ENCODE measurements around the gene CTBP1. TPM values are rescaled to one million over a fixed set of nuclear protein-coding genes. Genes with fewer than 3 reads are reported as not detected.
A peak's percentile ranks its signal among the peaks of the same experiment; 100 is the strongest.

CTBP1 gene
- total and polyA plus RNA-seq, 2 experiments from 2014 or later, result 74.0 to 192 TPM

DNA sequence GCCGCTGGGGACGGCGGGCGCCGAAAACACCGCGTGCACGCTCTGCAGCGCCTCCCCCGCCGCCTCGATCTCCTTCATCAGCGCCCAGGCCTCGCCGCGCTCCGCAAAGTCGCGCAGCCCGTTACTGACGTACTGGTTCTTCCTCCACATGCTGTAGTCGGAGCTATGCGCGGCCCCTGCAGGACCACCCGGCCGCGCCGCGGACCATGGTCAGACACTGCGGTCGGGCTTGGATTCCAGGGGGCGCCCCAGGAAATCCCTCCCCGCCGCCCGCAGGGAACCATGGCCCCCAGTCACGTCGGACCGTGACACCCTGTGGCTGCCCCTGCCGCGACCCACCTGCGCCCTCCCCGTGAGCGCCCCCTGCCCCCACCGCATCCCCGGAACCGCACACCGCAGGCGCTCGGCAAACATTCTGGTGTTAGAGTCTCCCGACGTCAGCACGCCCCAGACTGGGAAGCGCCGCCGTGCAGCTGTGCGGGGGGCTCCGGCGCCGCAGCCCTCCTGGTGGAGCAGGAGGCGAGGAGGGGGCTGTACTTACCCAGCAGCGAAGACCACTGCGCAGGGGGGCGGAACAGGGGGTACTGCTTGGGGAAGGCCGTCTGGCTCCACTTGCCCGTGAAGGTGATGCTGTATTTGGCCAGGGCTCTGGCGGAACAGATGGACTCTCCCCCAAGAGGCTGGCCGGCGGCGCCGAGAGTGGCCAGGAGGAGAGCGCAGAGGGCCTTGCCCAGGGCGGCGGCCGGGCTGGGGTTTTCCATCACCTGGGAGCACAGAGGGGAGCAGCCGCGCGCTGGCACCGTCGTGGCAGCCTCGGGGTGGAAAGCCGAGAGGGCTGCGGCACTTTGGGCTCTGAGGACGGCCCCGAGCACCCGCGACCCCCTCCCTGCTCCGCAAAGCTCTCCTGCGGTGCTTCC, 77.4 kb downstream of the CTBP1 start:
- no peaks in the 10 kb centered on the region for H3K36me3 ChIP-seq (ENCODE audit: insufficient read depth)
- H4K20me1 ChIP-seq (replicated peaks; ENCODE audit: insufficient read depth), result no peaks in the 10 kb centered on the region
- peak overlapping the region; percentile 60 for H3K4me3 ChIP-seq
- Mint-ChIP-seq H3K4me1 (peaks cover 5% of the 10 kb centered on the region), H3K9me3 (no peaks in the 10 kb centered on the region; the same call in 2 of the 3 replicates), H3K27me3 (ENCODE audit: insufficient read depth, low read depth, poor library complexity) (peaks cover 74% of the 10 kb centered on the region), H3K36me3 (ENCODE audit: low read depth) (no peaks in the 10 kb centered on the region; the same call in 2 of the 3 replicates), H3K27ac (no peak overlapping the region), H3K4me3 (peak overlapping the region; percentile 53)
- no peaks in the 10 kb centered on the region for H3F3A ChIP-seq (replicated peaks; ENCODE audit: low read depth)
- ATAC-seq, result peak; percentile 19
- H3K79me2 ChIP-seq (replicated peaks; ENCODE audit: insufficient read depth), result no peaks in the 10 kb centered on the region
- no peaks in the 10 kb centered on the region for H3K4me1 ChIP-seq (ENCODE audit: insufficient read depth)
- peak overlapping the region; percentile 84 for H3K4me2 ChIP-seq
- peak; percentile 64 for TF ChIP-seq EZH2 (IDR thresholded peaks at IDR 0.05; ENCODE audit: low read depth, unreplicated experiment)
- TF ChIP-seq POLR2AphosphoS5 (IDR thresholded peaks at IDR 0.05; ENCODE audit: low read depth), result no peak
- no peak for TF ChIP-seq JUNB (IDR thresholded peaks at IDR 0.05; ENCODE audit: unreplicated experiment)
- TF ChIP-seq, protein P1, sequence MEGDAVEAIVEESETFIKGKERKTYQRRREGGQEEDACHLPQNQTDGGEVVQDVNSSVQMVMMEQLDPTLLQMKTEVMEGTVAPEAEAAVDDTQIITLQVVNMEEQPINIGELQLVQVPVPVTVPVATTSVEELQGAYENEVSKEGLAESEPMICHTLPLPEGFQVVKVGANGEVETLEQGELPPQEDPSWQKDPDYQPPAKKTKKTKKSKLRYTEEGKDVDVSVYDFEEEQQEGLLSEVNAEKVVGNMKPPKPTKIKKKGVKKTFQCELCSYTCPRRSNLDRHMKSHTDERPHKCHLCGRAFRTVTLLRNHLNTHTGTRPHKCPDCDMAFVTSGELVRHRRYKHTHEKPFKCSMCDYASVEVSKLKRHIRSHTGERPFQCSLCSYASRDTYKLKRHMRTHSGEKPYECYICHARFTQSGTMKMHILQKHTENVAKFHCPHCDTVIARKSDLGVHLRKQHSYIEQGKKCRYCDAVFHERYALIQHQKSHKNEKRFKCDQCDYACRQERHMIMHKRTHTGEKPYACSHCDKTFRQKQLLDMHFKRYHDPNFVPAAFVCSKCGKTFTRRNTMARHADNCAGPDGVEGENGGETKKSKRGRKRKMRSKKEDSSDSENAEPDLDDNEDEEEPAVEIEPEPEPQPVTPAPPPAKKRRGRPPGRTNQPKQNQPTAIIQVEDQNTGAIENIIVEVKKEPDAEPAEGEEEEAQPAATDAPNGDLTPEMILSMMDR (conservative IDR thresholded peaks at IDR 0.05; ENCODE audit: low read depth in 2 of 2), result peak in 1 of 2 experiments; percentile 15; a peak in 1 of 4 replicates
- TF ChIP-seq, protein P2, sequence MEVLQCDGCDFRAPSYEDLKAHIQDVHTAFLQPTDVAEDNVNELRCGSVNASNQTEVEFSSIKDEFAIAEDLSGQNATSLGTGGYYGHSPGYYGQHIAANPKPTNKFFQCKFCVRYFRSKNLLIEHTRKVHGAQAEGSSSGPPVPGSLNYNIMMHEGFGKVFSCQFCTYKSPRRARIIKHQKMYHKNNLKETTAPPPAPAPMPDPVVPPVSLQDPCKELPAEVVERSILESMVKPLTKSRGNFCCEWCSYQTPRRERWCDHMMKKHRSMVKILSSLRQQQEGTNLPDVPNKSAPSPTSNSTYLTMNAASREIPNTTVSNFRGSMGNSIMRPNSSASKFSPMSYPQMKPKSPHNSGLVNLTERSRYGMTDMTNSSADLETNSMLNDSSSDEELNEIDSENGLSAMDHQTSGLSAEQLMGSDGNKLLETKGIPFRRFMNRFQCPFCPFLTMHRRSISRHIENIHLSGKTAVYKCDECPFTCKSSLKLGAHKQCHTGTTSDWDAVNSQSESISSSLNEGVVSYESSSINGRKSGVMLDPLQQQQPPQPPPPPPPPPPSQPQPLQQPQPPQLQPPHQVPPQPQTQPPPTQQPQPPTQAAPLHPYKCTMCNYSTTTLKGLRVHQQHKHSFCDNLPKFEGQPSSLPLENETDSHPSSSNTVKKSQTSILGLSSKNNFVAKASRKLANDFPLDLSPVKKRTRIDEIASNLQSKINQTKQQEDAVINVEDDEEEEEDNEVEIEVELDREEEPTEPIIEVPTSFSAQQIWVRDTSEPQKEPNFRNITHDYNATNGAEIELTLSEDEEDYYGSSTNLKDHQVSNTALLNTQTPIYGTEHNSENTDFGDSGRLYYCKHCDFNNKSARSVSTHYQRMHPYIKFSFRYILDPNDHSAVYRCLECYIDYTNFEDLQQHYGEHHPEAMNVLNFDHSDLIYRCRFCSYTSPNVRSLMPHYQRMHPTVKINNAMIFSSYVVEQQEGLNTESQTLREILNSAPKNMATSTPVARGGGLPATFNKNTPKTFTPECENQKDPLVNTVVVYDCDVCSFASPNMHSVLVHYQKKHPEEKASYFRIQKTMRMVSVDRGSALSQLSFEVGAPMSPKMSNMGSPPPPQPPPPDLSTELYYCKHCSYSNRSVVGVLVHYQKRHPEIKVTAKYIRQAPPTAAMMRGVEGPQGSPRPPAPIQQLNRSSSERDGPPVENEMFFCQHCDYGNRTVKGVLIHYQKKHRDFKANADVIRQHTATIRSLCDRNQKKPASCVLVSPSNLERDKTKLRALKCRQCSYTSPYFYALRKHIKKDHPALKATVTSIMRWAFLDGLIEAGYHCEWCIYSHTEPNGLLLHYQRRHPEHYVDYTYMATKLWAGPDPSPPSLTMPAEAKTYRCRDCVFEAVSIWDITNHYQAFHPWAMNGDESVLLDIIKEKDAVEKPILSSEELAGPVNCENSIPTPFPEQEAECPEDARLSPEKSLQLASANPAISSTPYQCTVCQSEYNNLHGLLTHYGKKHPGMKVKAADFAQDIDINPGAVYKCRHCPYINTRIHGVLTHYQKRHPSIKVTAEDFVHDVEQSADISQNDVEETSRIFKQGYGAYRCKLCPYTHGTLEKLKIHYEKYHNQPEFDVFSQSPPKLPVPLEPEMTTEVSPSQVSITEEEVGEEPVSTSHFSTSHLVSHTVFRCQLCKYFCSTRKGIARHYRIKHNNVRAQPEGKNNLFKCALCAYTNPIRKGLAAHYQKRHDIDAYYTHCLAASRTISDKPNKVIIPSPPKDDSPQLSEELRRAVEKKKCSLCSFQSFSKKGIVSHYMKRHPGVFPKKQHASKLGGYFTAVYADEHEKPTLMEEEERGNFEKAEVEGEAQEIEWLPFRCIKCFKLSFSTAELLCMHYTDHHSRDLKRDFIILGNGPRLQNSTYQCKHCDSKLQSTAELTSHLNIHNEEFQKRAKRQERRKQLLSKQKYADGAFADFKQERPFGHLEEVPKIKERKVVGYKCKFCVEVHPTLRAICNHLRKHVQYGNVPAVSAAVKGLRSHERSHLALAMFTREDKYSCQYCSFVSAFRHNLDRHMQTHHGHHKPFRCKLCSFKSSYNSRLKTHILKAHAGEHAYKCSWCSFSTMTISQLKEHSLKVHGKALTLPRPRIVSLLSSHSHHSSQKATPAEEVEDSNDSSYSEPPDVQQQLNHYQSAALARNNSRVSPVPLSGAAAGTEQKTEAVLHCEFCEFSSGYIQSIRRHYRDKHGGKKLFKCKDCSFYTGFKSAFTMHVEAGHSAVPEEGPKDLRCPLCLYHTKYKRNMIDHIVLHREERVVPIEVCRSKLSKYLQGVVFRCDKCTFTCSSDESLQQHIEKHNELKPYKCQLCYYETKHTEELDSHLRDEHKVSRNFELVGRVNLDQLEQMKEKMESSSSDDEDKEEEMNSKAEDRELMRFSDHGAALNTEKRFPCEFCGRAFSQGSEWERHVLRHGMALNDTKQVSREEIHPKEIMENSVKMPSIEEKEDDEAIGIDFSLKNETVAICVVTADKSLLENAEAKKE (CRISPR knock-in tag; IDR thresholded peaks at IDR 0.05), result no peak
- H3K27me3 ChIP-seq (ENCODE audit: insufficient read depth), result peaks cover 71% of the 10 kb centered on the region
- peak overlapping the region; percentile 47; the same call in 1 of the 2 replicates for H2AFZ ChIP-seq
- H3K27ac ChIP-seq (ENCODE audit: low read depth), result no peak overlapping the region
- DNase-seq (ENCODE audit: low spot score), result peak; percentile 79
- H3K9me2 ChIP-seq (ENCODE audit: insufficient read depth), result no peaks in the 10 kb centered on the region

Measured in GM23338 (cell line).